HCT116 (cell line): ENCODE measurements around the gene SMIM5. TPM values are rescaled to one million over a fixed set of nuclear protein-coding genes. Genes with fewer than 3 reads are reported as not detected.

Experiments used
- ATAC-seq: fragments of 200-7000 bp; cut with Tn5 transposase; 2 replicates; pipeline ENCODE4 v1.9.1; 2020; ENCODE audit warnings: mild to moderate bottlenecking, moderate library complexity
- BruUV-seq: library from RNA; stranded (reverse); fragments of 400-500 nt; replicated peaks from 2 replicates; lab custom pipeline; 2021; lab: Mats Ljungman, UMichigan
- CTCF ChIA-PET: fragments of 300-600 bp; sonication (Branson Sonifier 250); formaldehyde crosslinking; loops from one replicate; lab custom pipeline; 2021; ENCODE audit warnings: antibody characterized with exemption; lab: Charles Lee
- POLR2A ChIA-PET: fragments of 300-600, 350-600 bp; sonication (Branson Sonifier 250); formaldehyde crosslinking; loops from one replicate; lab custom pipeline; 2021; ENCODE audit warnings: antibody characterized with exemption; lab: Charles Lee
- RAD21 ChIA-PET, 2 experiments: fragments of 300-600 bp; sonication (Branson Sonifier 250); formaldehyde crosslinking; loops; one replicate each; lab custom pipeline; 2023; ENCODE audit warnings: low total read pairs in 2 of 2; ENCODE audit not compliant: uncharacterized antibody in 2 of 2, unreplicated experiment in 2 of 2, low non-redundant PET in 1 of 2; lab: Charles Lee
- DNase-seq: peaks from one replicate; pipeline ENCODE4 v3.0.0-alpha.2; 2010; ENCODE audit warnings: low read depth, low spot score
- H2AFZ ChIP-seq: fragments of 200-600 bp; shearing (Covaris generic), sonication (generic); 2 replicates; pipeline ENCODE4 v1.6.1; 2017; ENCODE audit warnings: low read depth, mixed run types, mixed read lengths, antibody characterized with exemption, low read length; ENCODE audit not compliant: poor library complexity, severe bottlenecking
- H3K27ac ChIP-seq: 2 replicates; pipeline ENCODE4 v1.5.1; 2012; ENCODE audit warnings: low read depth, low read length
- H3K27me3 ChIP-seq: fragments of 200-600 bp; sonication (generic); 2 replicates; pipeline ENCODE4 v1.6.1; 2016; ENCODE audit warnings: mixed run types, low read length, mixed read lengths; ENCODE audit not compliant: insufficient read depth
- H3K36me3 ChIP-seq, 2 experiments: fragments of 200-500 bp in 1 of 2; fragments of 200-600 bp in 1 of 2; sonication (Bioruptor generic) in 1 of 2; sonication (generic) in 1 of 2; 2 replicates each; pipeline versions ENCODE4 v1.5.1 to v1.6.1; 2014 to 2016; ENCODE audit warnings: low read length in 2 of 2, inconsistent platforms in 1 of 2, mixed read lengths in 1 of 2, mixed run types in 1 of 2; ENCODE audit not compliant: insufficient read depth in 2 of 2, control insufficient read depth in 1 of 2
- H3K4me1 ChIP-seq, 2 experiments: fragments of 200-600 bp in 1 of 2; sonication (generic) in 1 of 2; 2 replicates each; pipeline versions ENCODE4 v1.5.1 to v1.6.1; 2012 to 2017; ENCODE audit warnings: low read length in 2 of 2, inconsistent platforms in 1 of 2, mild to moderate bottlenecking in 1 of 2, mixed read lengths in 1 of 2, mixed run types in 1 of 2, moderate library complexity in 1 of 2; ENCODE audit not compliant: insufficient read depth in 2 of 2, control insufficient read depth in 1 of 2
- H3K4me2 ChIP-seq: fragments of 200-600 bp; sonication (generic); 2 replicates; pipeline ENCODE4 v1.6.1; 2017; ENCODE audit warnings: mixed run types, low read length, mixed read lengths
- H3K4me3 ChIP-seq, 2 experiments: fragments of 200-600 bp in 1 of 2; sonication (generic) in 1 of 2; replicated peaks in 1 of 2; 2 replicates each; pipeline ENCODE4 v1.5.1; 2011 to 2016; ENCODE audit warnings: low read length in 2 of 2, control low read depth in 1 of 2, low read depth in 1 of 2, mild to moderate bottlenecking in 1 of 2, mixed read lengths in 1 of 2, mixed run types in 1 of 2
- H3K79me2 ChIP-seq: fragments of 200-600 bp; sonication (generic); 2 replicates; pipeline ENCODE4 v1.6.1; 2017; ENCODE audit warnings: mild to moderate bottlenecking, mixed run types, low read length, moderate library complexity, mixed read lengths; ENCODE audit not compliant: insufficient read depth
- H3K9ac ChIP-seq: fragments of 200-600 bp; sonication (generic); 2 replicates; pipeline ENCODE4 v1.6.1; 2016; ENCODE audit warnings: low read length, mixed read lengths
- H3K9me2 ChIP-seq: fragments of 200-600 bp; sonication (generic), shearing (Covaris generic); 2 replicates; pipeline ENCODE4 v1.6.1; 2017; ENCODE audit warnings: mixed run types, mild to moderate bottlenecking, moderate library complexity; ENCODE audit not compliant: insufficient read depth
- H3K9me3 ChIP-seq, 2 experiments: fragments of 200-500 bp in 1 of 2; fragments of 200-600 bp in 1 of 2; sonication (Bioruptor generic) in 1 of 2; sonication (generic) in 1 of 2; 2 replicates each; pipeline ENCODE4 v1.6.1; 2014 to 2017; ENCODE audit warnings: low read length in 2 of 2, mixed read lengths in 2 of 2, inconsistent platforms in 1 of 2, low read depth in 1 of 2, mild to moderate bottlenecking in 1 of 2, mixed run types in 1 of 2, moderate library complexity in 1 of 2; ENCODE audit not compliant: control insufficient read depth in 1 of 2, insufficient read depth in 1 of 2
- H4K20me1 ChIP-seq: fragments of 200-600 bp; sonication (generic), shearing (Covaris generic); 2 replicates; pipeline ENCODE4 v1.6.1; 2017; ENCODE audit warnings: mixed run types, mild to moderate bottlenecking, moderate library complexity; ENCODE audit not compliant: insufficient read depth
- EZH2phosphoT487 ChIP-seq: fragments of 200-600 bp; IDR thresholded peaks from 2 replicates; pipeline ENCODE4 v1.6.1; 2018; ENCODE audit warnings: antibody characterized with exemption, borderline replicate concordance
- POLR2AphosphoS5 ChIP-seq: IDR thresholded peaks from 2 replicates; pipeline ENCODE4 v1.6.1; 2011; ENCODE audit warnings: mild to moderate bottlenecking, low read depth, low read length, moderate library complexity
- RAD21 ChIP-seq: IDR thresholded peaks from 2 replicates; pipeline ENCODE4 v1.6.1; 2012; ENCODE audit warnings: low read depth, mild to moderate bottlenecking
- SP1 ChIP-seq: IDR thresholded peaks from 2 replicates; pipeline ENCODE4 v1.6.1; 2012; ENCODE audit warnings: low read depth
- TCF7L2 ChIP-seq: IDR thresholded peaks from 2 replicates; pipeline ENCODE4 v1.7.0; 2011; ENCODE audit warnings: borderline replicate concordance, inconsistent platforms; ENCODE audit not compliant: insufficient read depth, insufficient read length; ENCODE audit errors: extremely low read depth
- ZFX ChIP-seq: fragments of 450-650 bp; IDR thresholded peaks from 2 replicates; pipeline ENCODE4 v1.6.1; 2017
- ZNF274 ChIP-seq: fragments of 200-500 bp; sonication (Bioruptor generic); IDR thresholded peaks from 2 replicates; pipeline ENCODE4 v1.6.1; 2014; ENCODE audit warnings: mild to moderate bottlenecking, low read depth, low read length, inconsistent platforms
- intact Hi-C: fragments of 100-400 bp; cut with micrococcal nuclease; formaldehyde crosslinking; loops from 2 replicates; pipeline ENCODE4 v1.10.0; 2022
- total RNA-seq: library from RNA; stranded (reverse); gene quantifications from one replicate; pipeline ENCODE4 v1.2.1, GENCODE V29; 2021; ENCODE audit not compliant: unreplicated experiment
- TF ChIP-seq, protein P1 (sequence below): IDR thresholded peaks from 2 replicates; pipeline ENCODE4 v1.6.1; 2012

Gene SMIM5
- total RNA-seq, 1 experiment from 2014 or later: 0.12 TPM

- peaks cover 13 to 17% of the 10 kb centered on the region in 2 experiments; a peak in 3 of 4 replicates for H3K36me3 ChIP-seq
- H3K27ac ChIP-seq: peak overlapping the region; percentile 77
- ChIA-PET POLR2A (interaction anchor here (0.9 to 2.8 kb wide), 5 partner anchors 8 to 134 kb away, joined by 3 to 17 read pairs (median 4); partner anchors contain the start of gene SMIM5), RAD21 (interaction anchor here in 1 of 2 experiments (0.6 kb wide), 1 partner anchor 31 kb away, joined by 3 read pairs; no protein-coding TSS in a partner anchor), CTCF (interaction anchor here (0.7 to 3.6 kb wide), 12 partner anchors 8 to 129 kb away, joined by 3 to 80 read pairs (median 4); partner anchors contain the start of genes SMIM5 and TSEN54)
- no TSS peak for BruUV-seq
- no peaks in the 10 kb centered on the region for H4K20me1 ChIP-seq
- H3K9me2 ChIP-seq: no peaks in the 10 kb centered on the region
- DNase-seq (peak; percentile 64), ATAC-seq (peak; percentile 89)
- no peaks in the 10 kb centered on the region for H3K27me3 ChIP-seq
- H3K4me2 ChIP-seq: peak overlapping the region; percentile 91
- no peak overlapping the region for H2AFZ ChIP-seq
- TF ChIP-seq, protein P1, sequence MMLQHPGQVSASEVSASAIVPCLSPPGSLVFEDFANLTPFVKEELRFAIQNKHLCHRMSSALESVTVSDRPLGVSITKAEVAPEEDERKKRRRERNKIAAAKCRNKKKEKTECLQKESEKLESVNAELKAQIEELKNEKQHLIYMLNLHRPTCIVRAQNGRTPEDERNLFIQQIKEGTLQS: no peak
- TF ChIP-seq SP1 (peak; percentile 73), POLR2AphosphoS5 (peak; percentile 51; the same call in 1 of the 2 replicates)
- TF ChIP-seq, all 23 proteins: peak for 2
- H3K4me3 ChIP-seq: peak overlapping the region; percentile 8 to 55
- H3K79me2 ChIP-seq: no peaks in the 10 kb centered on the region
- no peaks in the 10 kb centered on the region for H3K9me3 ChIP-seq
- peaks cover 34 to 60% of the 10 kb centered on the region in 2 experiments for H3K4me1 ChIP-seq
- intact Hi-C loops: no loop called here
- peak overlapping the region; percentile 72 for H3K9ac ChIP-seq
Measured at GRCh38 chr17:75645889-75646637, 12.8 kb downstream of the SMIM5 start.

GRCh38 chr17:75646638-75646992, 13.4 kb downstream of the SMIM5 start:
- Histone ChIP-seq H3K4me3 (peak overlapping the region in 1 of 2 experiments; percentile 55; a peak in 2 of 4 replicates), H3K9me2 (no peaks in the 10 kb centered on the region), H3K9ac (peak overlapping the region; percentile 72), H3K79me2 (no peaks in the 10 kb centered on the region), H3K4me1 (peaks cover 34 to 55% of the 10 kb centered on the region in 2 experiments), H3K36me3 (peaks cover 16 to 19% of the 10 kb centered on the region in 2 experiments; a peak in 3 of 4 replicates), H2AFZ (no peak overlapping the region), H3K27ac (peak overlapping the region; percentile 77), H3K27me3 (no peaks in the 10 kb centered on the region), H3K4me2 (peak overlapping the region; percentile 91), H3K9me3 (no peaks in the 10 kb centered on the region), H4K20me1 (no peaks in the 10 kb centered on the region)
- TF ChIP-seq RAD21: no peak
- no peak for TF ChIP-seq TCF7L2
- TF ChIP-seq ZNF274: no peak
- no peak for TF ChIP-seq EZH2phosphoT487
- TF ChIP-seq ZFX: no peak
- ATAC-seq (no peak), DNase-seq (no peak)
- intact Hi-C loops: no loop called here
- ChIA-PET RAD21 (interaction anchor here in 1 of 2 experiments (0.6 kb wide), 1 partner anchor 31 kb away, joined by 3 read pairs; no protein-coding TSS in a partner anchor), POLR2A (interaction anchor here (0.9 to 2.8 kb wide), 3 partner anchors 13 to 133 kb away, joined by 3 to 17 read pairs (median 13); partner anchors contain the start of gene SMIM5), CTCF (interaction anchor here (0.7 to 3.6 kb wide), 5 partner anchors 7 to 103 kb away, joined by 3 to 80 read pairs (median 18); partner anchors contain the start of gene SMIM5)
- TSS peak; percentile 78 for BruUV-seq
